GM12891 (cell line): ENCODE measurements around the gene LIPI.
"Not testable (repeated sequence)": the region's sequence is repeated elsewhere in the genome, so short reads cannot be mapped to it uniquely, and the experiment has no call there.

Experiments used
- DNase-seq: peaks from one replicate; pipeline ENCODE4 v3.0.0; 2011; ENCODE audit warnings: low spot score; ENCODE audit not compliant: insufficient read length
- FAIRE-seq: peaks from 2 replicates; lab custom pipeline; 2011; peaks lifted over from hg19 to GRCh38; lab: Jason Lieb, UNC
- PAX5 ChIP-seq: IDR thresholded peaks from 2 replicates; pipeline ENCODE4 v1.6.1; 2011; ENCODE audit warnings: low read length, moderate library complexity, mild to moderate bottlenecking; ENCODE audit not compliant: insufficient read depth, severe bottlenecking
- POLR2A ChIP-seq: IDR thresholded peaks from 2 replicates; pipeline ENCODE4 v1.6.1; 2011; ENCODE audit warnings: low read depth, low read length, control low read depth
- POLR2AphosphoS5 ChIP-seq: IDR thresholded peaks from 2 replicates; pipeline ENCODE4 v1.6.1; 2011; ENCODE audit warnings: low read depth, low read length, control low read depth
- POU2F2 ChIP-seq: IDR thresholded peaks from 2 replicates; pipeline ENCODE4 v1.6.1; 2011; ENCODE audit warnings: low read depth, mild to moderate bottlenecking, control low read depth, low read length, moderate library complexity
- SPI1 ChIP-seq: IDR thresholded peaks from 2 replicates; pipeline ENCODE4 v1.6.1; 2011; ENCODE audit warnings: low read depth, low read length, control low read depth
- TAF1 ChIP-seq: IDR thresholded peaks from 2 replicates; pipeline ENCODE4 v1.6.1; 2011; ENCODE audit warnings: low read depth, low read length, control low read depth

LIPI gene

GRCh38 chr21:14116080-14116481 lies 94.7 kb downstream of the LIPI start:
- DNase-seq, result no peak
- peak; percentile 84 for FAIRE-seq
- TF ChIP-seq SPI1 (no peak), POLR2A (no peak), POLR2AphosphoS5 (no peak), TAF1 (no peak), PAX5 (no peak), POU2F2 (no peak)

DNA sequence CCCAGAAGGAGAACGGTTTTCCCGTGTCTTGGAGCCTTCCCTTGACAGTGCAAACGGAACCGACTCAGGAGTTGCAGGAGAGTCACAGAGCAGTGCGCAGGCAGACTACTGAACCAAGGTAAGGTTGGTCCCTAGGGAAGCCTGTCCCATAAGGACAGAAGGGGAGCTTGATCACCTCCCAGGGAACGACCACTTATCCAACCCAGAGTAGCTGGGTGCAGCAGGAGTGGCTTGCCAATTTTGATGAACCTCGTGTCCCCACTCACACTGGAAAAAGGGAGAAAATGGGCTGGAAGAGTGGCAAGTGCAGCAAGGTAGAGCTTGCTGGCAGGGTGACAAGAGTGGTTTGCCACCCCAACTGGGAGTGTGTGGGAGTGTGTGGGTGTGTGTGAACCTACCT lies 95.1 kb downstream of the LIPI start:
- FAIRE-seq (no peak), DNase-seq (no peak)
- TF ChIP-seq SPI1, result no peak
- TF ChIP-seq POLR2A, result no peak
- no peak for TF ChIP-seq POU2F2
- no peak for TF ChIP-seq TAF1
- TF ChIP-seq PAX5, result no peak
- TF ChIP-seq POLR2AphosphoS5, result no peak

DNA sequence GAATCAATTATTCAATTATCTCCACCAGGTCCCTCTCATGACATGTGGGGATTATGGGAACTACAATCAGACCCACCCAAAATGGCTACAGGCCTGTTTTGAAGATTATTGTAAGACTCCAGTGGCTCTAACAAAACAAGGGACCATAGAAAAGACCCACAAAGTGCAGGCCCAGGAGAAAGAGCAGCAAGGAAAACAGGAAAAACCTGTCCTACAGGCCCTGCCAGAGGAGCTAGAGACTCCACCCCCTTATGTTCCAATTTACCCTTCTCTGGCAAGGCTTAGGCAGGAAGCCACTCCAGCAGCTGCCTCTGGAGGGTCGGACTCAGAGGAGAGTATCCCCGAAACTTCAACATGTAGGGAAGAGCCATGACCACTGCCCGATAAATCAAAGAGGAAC lies 96.5 kb downstream of the LIPI start:
- FAIRE-seq (no peak), DNase-seq (no peak)
- TF ChIP-seq POU2F2 (no peak), POLR2AphosphoS5 (no peak), SPI1 (no peak), TAF1 (no peak), POLR2A (no peak), PAX5 (no peak)

GRCh38 chr21:14104564-14104963 lies 106.2 kb downstream of the LIPI start:
- not testable (repeated sequence) for DNase-seq, FAIRE-seq

- no peak for TF ChIP-seq POLR2AphosphoS5
- no peak for TF ChIP-seq PAX5
- no peak for TF ChIP-seq POLR2A
- TF ChIP-seq POU2F2, result no peak
- TF ChIP-seq SPI1, result no peak
- no peak for TF ChIP-seq TAF1
- no peak for FAIRE-seq
- DNase-seq, result no peak
These were observed 111.2 kb downstream of the LIPI start for GRCh38 chr21:14099570-14099969.

- FAIRE-seq (peak; percentile 77), DNase-seq (no peak)
- no peak for TF ChIP-seq SPI1
- no peak for TF ChIP-seq PAX5
- TF ChIP-seq TAF1, result no peak
- TF ChIP-seq POLR2AphosphoS5, result no peak
- no peak for TF ChIP-seq POU2F2
- no peak for TF ChIP-seq POLR2A
These were observed 112.8 kb downstream of the LIPI start for GRCh38 chr21:14097881-14098499.

DNA sequence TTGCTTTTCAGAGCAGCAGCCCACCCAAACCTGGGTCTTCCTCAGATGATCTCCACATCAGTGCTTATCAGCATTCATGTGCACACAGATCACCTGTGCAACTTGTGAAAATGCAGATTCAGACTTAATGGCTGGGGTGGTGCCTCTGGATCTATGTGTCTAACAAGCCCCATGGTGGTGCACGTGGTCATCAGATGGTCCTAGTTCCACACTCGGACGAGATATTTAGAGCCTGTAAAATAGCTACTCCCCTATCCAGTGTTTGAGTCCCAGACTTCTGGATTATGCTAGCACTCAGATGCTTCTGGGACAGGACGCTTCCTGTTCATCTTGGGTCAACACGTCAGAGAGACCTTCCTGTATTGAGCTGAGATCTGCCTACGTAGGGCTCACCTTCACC lies 114.2 kb downstream of the LIPI start:
- no peak for TF ChIP-seq POLR2A
- no peak for TF ChIP-seq POU2F2
- no peak for TF ChIP-seq PAX5
- TF ChIP-seq SPI1, result no peak
- FAIRE-seq (no peak), DNase-seq (no peak)

GRCh38 chr21:14096172-14096571 lies 114.6 kb downstream of the LIPI start:
- TF ChIP-seq POLR2AphosphoS5 (no peak), POLR2A (no peak), POU2F2 (no peak), PAX5 (no peak), TAF1 (no peak), SPI1 (no peak)
- DNase-seq, result no peak
- FAIRE-seq, result no peak

DNA sequence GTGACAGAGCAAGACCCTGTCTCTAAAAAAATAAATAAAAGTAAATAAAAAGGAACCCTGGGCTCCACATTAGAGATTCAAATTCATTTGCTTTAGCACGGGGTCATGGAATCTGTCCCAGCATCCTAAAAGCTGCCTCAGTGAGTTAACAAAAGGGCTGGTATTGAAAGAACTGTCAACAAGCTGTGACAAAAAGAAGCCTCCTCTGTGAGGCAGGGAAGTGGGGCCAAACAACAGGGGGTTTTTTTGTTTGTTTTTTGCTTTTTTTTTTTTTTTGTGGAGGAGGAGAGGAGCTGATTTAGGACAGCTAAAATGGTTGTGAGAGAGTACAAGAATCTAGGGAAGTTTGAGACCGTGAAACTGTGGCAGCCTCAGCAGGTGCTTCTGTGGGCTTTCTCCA lies 115.7 kb downstream of the LIPI start:
- DNase-seq, result no peak
- FAIRE-seq, result no peak
- TF ChIP-seq POLR2A (no peak), PAX5 (no peak), POLR2AphosphoS5 (no peak), POU2F2 (no peak), TAF1 (no peak), SPI1 (no peak)

DNA sequence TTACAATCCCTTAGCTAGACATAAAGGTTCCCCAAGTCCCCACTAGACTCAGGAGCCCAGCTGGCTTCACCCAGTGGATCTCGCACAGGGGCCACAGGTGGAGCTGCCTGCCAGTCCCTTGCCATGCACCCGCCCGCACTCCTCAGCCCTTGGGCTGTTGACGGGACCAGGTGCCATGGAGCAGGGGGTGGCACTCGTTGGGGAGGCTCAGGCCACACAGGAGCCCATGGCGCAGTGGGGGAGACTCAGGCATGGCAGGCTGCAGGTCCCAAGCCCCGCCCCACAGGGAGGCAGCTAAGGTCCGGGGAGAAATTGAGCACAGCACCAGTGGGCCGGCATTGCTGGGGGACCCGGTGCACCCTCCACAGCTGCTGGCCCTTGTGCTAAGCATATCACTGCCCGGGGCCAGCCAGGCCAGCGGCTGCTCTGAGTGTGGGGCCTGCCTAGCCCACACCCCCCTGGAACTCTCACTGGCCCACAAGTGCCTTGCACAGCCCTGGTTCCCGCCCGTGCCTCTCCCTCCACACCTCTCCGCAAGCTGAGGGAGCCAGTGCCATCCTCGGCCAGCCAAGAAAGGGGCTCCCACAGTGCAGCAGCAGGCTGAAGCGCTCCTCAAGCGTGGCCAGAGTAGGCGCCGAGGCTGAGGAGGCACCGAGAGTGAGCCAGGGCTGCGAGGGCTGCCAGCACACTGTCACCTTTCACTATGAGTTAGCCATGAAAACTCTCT lies 117.8 kb downstream of the LIPI start:
- DNase-seq (no peak), FAIRE-seq (no peak)
- TF ChIP-seq TAF1 (no peak), POLR2A (no peak), POLR2AphosphoS5 (no peak), PAX5 (no peak), SPI1 (no peak), POU2F2 (no peak)

DNA sequence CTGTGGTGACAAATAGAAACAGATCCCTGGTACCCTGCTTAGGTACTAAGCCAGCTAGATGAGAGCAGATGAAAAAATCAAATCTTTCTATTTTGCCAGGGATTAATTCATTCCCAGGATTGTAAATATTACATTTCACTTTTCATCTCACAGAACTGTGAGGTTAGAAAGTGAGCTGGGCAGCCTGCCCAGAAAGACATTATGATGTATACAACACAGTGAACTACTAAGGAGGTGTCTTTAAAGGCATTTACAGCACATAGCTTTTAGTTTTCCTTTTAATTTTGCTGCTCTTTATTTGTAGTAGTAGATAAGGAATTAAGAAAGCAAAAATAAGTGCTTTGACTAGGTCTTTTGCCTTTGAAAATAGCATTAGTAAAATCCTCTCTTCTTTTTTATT lies 120.6 kb downstream of the LIPI start:
- not testable (repeated sequence) for FAIRE-seq

More for the DNA sequence above, 120.6 kb downstream of the LIPI start:
- not testable (repeated sequence) for DNase-seq
